K562 (cell line): ENCODE data around the gene INHBE. TPM values are rescaled to one million over a fixed set of nuclear protein-coding genes. Genes with fewer than 3 reads are reported as not detected.

Experiments used
- FOXA1 ChIP-seq: fragments of 450-650 bp; IDR thresholded peaks from 2 replicates; pipeline ENCODE4 v1.6.1; 2016; ENCODE audit warnings: mild to moderate bottlenecking, borderline replicate concordance
- KLF1 ChIP-seq: fragments of 450-650 bp; IDR thresholded peaks from 2 replicates; pipeline ENCODE4 v1.6.1; 2016; ENCODE audit warnings: missing genetic modification characterization, missing compliant biosample characterization
- PTTG1 ChIP-seq: fragments of 450-650 bp; IDR thresholded peaks from 2 replicates; pipeline ENCODE4 v1.6.1; 2016; ENCODE audit warnings: low read depth, mild to moderate bottlenecking, missing genetic modification characterization, missing compliant biosample characterization
- SMAD4 ChIP-seq: fragments of 250-450 bp; sonication (Bioruptor Pico); conservative IDR thresholded peaks from 2 replicates; pipeline ENCODE4 v1.8.0; 2021; ENCODE audit warnings: inconsistent platforms, mild to moderate bottlenecking, moderate library complexity
- SNIP1 ChIP-seq: fragments of 450-650 bp; IDR thresholded peaks from 2 replicates; pipeline ENCODE4 v1.7.1; 2017; ENCODE audit warnings: low read depth, mild to moderate bottlenecking
- TRIM28 ChIP-seq: fragments of 450-650 bp; IDR thresholded peaks from 2 replicates; pipeline ENCODE4 v1.6.1; 2017
- YY1 ChIP-seq, 3 experiments: IDR thresholded peaks; 2 replicates each; pipeline ENCODE4 v1.6.1; 2011; ENCODE audit warnings: low read length in 2 of 3, mild to moderate bottlenecking in 2 of 3, moderate library complexity in 2 of 3, borderline replicate concordance in 1 of 3, control low read depth in 1 of 3, low read depth in 1 of 3; ENCODE audit not compliant: insufficient read depth in 3 of 3, insufficient replicate concordance in 2 of 3, control insufficient read depth in 1 of 3, insufficient read length in 1 of 3; ENCODE audit errors: extremely low read depth in 1 of 3
- ZBTB8A ChIP-seq: fragments of 450-650 bp; IDR thresholded peaks from 2 replicates; pipeline ENCODE4 v1.6.1; 2018; ENCODE audit warnings: mild to moderate bottlenecking, moderate library complexity; ENCODE audit not compliant: partially characterized antibody
- ZNF311 ChIP-seq: fragments of 250-450 bp; sonication (Bioruptor Pico); IDR thresholded peaks from 2 replicates; pipeline ENCODE4 v1.4.0; 2020; ENCODE audit warnings: mild to moderate bottlenecking, moderate library complexity
- ZNF551 ChIP-seq: fragments of 250-450 bp; sonication (Bioruptor Pico); IDR thresholded peaks from 2 replicates; pipeline ENCODE4 v1.5.0; 2021; ENCODE audit warnings: mild to moderate bottlenecking, moderate library complexity
- ZNF707 ChIP-seq: fragments of 250-450 bp; sonication (Bioruptor Pico); conservative IDR thresholded peaks from 2 replicates; pipeline ENCODE4 v1.8.0; 2022; ENCODE audit warnings: inconsistent platforms, mild to moderate bottlenecking, moderate library complexity
- polyA plus RNA-seq, 8 experiments: library from polyadenylated mRNA; depleted of rRNA in 4 of 8; stranded (reverse) in 5 of 8; unstranded in 3 of 8; fragments of >200 nt; fragmentation: Nextera tagmentation in 2 of 8; fragmentation: Illumina TruSeq in 1 of 8; extraction: Ambion mirVana in 2 of 8; extraction: Trizol in 1 of 8; gene quantifications; 2 replicates each; pipeline versions ENCODE4 v1.2.1 to v1.2.3, GENCODE V29; 2011 to 2014; ENCODE audit warnings: inconsistent platforms in 1 of 8, missing spikeins in 1 of 8
- total RNA-seq, 7 experiments: library from RNA; depleted of rRNA in 6 of 7; stranded (reverse); fragments of >200 nt in 6 of 7; fragmentation: Illumina TruSeq in 2 of 7; extraction: Trizol in 2 of 7; gene quantifications; 2 replicates each; pipeline versions ENCODE4 v1.2.1 to v1.2.3, GENCODE V29; 2011 to 2021; ENCODE audit warnings: low replicate concordance in 1 of 7
- TF ChIP-seq, protein P1 (sequence below): fragments of 450-650 bp; IDR thresholded peaks from 2 replicates; pipeline ENCODE4 v1.7.0; 2016; ENCODE audit warnings: borderline replicate concordance
- TF ChIP-seq, protein P2 (sequence below): fragments of 250-450 bp; sonication (Bioruptor Pico); IDR thresholded peaks from 2 replicates; pipeline ENCODE4 v1.8.0; 2022; ENCODE audit warnings: inconsistent platforms, mild to moderate bottlenecking, moderate library complexity, borderline replicate concordance
- TF ChIP-seq, protein P3 (sequence below): fragments of 450-650 bp; IDR thresholded peaks from one replicate; pipeline ENCODE4 v1.6.1; 2018; ENCODE audit warnings: mild to moderate bottlenecking, moderate library complexity; ENCODE audit not compliant: partially characterized antibody
- TF ChIP-seq, protein P4 (sequence below): fragments of 450-650 bp; formaldehyde crosslinking; IDR thresholded peaks from 2 replicates; pipeline ENCODE4 v1.4.0; 2020; ENCODE audit warnings: mild to moderate bottlenecking, moderate library complexity
- TF ChIP-seq, protein P5 (sequence below): fragments of 250-450 bp; sonication (Bioruptor Pico); IDR thresholded peaks from 2 replicates; pipeline ENCODE4 v1.4.0; 2020; ENCODE audit warnings: mild to moderate bottlenecking, moderate library complexity
- TF ChIP-seq, protein P6 (sequence below): fragments of 450-650 bp; formaldehyde crosslinking; IDR thresholded peaks from 2 replicates; pipeline ENCODE4 v1.4.0; 2020; ENCODE audit warnings: mild to moderate bottlenecking, moderate library complexity

The INHBE gene
- total and polyA plus RNA-seq, 9 of the 15 experiments (the other 6 are each of a cell fraction or from before 2014, with no cell fraction given): 0.94 to 9.9 (median 7.3) TPM

DNA sequence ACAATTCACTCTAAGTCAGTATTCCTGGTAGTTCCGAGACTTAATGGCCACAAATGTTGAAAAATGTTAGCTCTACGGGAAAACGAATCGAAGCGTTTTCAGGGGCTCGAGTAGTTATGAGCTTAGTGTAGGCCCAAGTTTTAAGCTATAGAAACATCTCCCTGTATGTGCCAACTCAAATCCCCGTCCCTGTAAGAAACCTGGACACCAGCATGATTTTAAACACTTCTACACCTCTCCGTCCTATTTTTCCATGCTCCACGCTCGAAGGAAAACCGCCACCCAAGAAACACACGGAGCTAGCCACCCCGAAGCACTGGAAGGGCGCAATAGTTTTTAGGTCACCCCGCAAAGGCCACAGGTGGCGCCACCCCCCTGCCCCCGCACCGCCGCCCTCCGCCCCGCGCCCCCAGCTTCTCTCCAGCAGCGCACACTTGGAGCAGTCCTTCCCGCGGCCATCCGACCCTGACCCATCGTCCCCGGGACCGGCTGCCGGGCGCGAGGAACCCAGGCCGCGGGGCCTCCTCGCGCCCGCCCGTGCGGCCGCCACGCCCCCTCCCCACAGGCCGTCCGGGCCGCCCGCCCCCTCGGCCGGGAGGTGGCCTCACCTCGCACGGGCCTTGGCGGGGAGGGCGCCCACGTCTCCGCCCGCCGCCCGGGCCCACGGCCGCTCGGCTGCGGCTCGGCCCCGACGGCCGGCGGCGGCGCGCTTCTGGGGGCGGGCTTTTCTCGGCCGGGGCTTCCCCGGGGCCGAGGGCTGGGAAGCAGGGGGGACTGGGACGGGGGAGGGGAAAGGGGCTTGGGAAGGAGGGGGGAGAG, 24.8 kb upstream of the INHBE start (continued):
- TF ChIP-seq, protein P1, sequence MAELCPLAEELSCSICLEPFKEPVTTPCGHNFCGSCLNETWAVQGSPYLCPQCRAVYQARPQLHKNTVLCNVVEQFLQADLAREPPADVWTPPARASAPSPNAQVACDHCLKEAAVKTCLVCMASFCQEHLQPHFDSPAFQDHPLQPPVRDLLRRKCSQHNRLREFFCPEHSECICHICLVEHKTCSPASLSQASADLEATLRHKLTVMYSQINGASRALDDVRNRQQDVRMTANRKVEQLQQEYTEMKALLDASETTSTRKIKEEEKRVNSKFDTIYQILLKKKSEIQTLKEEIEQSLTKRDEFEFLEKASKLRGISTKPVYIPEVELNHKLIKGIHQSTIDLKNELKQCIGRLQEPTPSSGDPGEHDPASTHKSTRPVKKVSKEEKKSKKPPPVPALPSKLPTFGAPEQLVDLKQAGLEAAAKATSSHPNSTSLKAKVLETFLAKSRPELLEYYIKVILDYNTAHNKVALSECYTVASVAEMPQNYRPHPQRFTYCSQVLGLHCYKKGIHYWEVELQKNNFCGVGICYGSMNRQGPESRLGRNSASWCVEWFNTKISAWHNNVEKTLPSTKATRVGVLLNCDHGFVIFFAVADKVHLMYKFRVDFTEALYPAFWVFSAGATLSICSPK: no peak
- TF ChIP-seq PTTG1 (tag): no peak
- TF ChIP-seq KLF1: no peak
- no peak for TF ChIP-seq FOXA1
- no peak for TF ChIP-seq TRIM28
- no peak for TF ChIP-seq SMAD4 (CRISPR knock-in tag)
- TF ChIP-seq ZNF311: no peak
- TF ChIP-seq, protein P2, sequence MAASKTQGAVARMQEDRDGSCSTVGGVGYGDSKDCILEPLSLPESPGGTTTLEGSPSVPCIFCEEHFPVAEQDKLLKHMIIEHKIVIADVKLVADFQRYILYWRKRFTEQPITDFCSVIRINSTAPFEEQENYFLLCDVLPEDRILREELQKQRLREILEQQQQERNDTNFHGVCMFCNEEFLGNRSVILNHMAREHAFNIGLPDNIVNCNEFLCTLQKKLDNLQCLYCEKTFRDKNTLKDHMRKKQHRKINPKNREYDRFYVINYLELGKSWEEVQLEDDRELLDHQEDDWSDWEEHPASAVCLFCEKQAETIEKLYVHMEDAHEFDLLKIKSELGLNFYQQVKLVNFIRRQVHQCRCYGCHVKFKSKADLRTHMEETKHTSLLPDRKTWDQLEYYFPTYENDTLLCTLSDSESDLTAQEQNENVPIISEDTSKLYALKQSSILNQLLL: no peak
- TF ChIP-seq ZNF551 (CRISPR knock-in tag): no peak
- TF ChIP-seq, protein P3, sequence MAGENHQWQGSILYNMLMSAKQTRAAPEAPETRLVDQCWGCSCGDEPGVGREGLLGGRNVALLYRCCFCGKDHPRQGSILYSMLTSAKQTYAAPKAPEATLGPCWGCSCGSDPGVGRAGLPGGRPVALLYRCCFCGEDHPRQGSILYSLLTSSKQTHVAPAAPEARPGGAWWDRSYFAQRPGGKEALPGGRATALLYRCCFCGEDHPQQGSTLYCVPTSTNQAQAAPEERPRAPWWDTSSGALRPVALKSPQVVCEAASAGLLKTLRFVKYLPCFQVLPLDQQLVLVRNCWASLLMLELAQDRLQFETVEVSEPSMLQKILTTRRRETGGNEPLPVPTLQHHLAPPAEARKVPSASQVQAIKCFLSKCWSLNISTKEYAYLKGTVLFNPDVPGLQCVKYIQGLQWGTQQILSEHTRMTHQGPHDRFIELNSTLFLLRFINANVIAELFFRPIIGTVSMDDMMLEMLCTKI: no peak
- no peak for TF ChIP-seq SNIP1
- TF ChIP-seq, protein P4, sequence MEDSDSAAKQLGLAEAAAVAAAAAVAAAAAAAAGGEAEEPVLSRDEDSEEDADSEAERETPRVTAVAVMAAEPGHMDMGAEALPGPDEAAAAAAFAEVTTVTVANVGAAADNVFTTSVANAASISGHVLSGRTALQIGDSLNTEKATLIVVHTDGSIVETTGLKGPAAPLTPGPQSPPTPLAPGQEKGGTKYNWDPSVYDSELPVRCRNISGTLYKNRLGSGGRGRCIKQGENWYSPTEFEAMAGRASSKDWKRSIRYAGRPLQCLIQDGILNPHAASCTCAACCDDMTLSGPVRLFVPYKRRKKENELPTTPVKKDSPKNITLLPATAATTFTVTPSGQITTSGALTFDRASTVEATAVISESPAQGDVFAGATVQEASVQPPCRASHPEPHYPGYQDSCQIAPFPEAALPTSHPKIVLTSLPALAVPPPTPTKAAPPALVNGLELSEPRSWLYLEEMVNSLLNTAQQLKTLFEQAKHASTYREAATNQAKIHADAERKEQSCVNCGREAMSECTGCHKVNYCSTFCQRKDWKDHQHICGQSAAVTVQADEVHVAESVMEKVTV (CRISPR knock-in tag): no peak
- no peak for TF ChIP-seq ZNF707 (CRISPR knock-in tag)
- TF ChIP-seq, protein P5, sequence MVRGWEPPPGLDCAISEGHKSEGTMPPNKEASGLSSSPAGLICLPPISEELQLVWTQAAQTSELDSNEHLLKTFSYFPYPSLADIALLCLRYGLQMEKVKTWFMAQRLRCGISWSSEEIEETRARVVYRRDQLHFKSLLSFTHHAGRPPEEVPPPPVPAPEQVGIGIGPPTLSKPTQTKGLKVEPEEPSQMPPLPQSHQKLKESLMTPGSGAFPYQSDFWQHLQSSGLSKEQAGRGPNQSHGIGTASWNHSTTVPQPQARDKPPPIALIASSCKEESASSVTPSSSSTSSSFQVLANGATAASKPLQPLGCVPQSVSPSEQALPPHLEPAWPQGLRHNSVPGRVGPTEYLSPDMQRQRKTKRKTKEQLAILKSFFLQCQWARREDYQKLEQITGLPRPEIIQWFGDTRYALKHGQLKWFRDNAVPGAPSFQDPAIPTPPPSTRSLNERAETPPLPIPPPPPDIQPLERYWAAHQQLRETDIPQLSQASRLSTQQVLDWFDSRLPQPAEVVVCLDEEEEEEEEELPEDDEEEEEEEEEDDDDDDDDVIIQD (CRISPR knock-in tag): no peak
- TF ChIP-seq ZBTB8A: no peak
- peak in 1 of 3 experiments; percentile 37 for TF ChIP-seq YY1 (IDR thresholded peaks at IDR 0.05; ENCODE audit: borderline replicate concordance in 1 of 3, control insufficient read depth in 1 of 3, extremely low read depth in 1 of 3, insufficient read depth in 3 of 3, insufficient read length in 1 of 3, insufficient replicate concordance in 2 of 3, low read depth in 1 of 3, low read length in 2 of 3)
- TF ChIP-seq, protein P6, sequence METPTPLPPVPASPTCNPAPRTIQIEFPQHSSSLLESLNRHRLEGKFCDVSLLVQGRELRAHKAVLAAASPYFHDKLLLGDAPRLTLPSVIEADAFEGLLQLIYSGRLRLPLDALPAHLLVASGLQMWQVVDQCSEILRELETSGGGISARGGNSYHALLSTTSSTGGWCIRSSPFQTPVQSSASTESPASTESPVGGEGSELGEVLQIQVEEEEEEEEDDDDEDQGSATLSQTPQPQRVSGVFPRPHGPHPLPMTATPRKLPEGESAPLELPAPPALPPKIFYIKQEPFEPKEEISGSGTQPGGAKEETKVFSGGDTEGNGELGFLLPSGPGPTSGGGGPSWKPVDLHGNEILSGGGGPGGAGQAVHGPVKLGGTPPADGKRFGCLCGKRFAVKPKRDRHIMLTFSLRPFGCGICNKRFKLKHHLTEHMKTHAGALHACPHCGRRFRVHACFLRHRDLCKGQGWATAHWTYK (CRISPR knock-in tag): no peak
